ENCODE data around the gene ATXN7L1.

The ATXN7L1 gene

DNA sequence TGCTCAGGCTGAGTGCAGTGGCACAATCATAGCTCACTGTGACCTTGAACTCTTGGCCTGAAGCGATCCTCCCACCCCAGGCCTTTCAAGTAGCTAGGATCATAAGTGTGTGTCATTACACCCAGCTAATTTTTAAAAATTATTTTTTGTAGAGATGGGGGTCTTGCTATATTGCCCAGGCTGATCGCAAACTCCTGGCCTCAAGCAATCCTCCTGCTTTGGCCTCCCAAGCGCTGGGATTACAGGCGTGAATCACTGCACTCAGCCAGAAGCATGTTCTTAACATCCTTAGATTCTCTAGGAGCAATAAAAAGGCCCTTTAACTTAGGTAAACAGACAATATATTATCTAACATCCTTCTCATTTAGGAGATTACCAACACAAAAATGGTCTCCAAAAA is 256.8 kb downstream of the ATXN7L1 start:
- no peak overlapping the region for H3K4me2 ChIP-seq (ENCODE audit: low read depth, low read length)
- no peak overlapping the region for H2AFZ ChIP-seq (ENCODE audit: low read length)
- no peaks in the 10 kb centered on the region for H3K4me1 ChIP-seq (ENCODE audit: low read length)
- H3F3A ChIP-seq (ENCODE audit: insufficient read depth, low read length), result no peaks in the 10 kb centered on the region
- no peak overlapping the region for H3K27ac ChIP-seq (ENCODE audit: low read length)
- no peaks in the 10 kb centered on the region for H3K79me2 ChIP-seq (ENCODE audit: low read length)
- H3K9me3 ChIP-seq (replicated peaks; ENCODE audit: insufficient read depth, low read length), result no peaks in the 10 kb centered on the region
- H3K9ac ChIP-seq (ENCODE audit: low read length), result no peak overlapping the region
- H3K27me3 ChIP-seq (replicated peaks; ENCODE audit: insufficient read depth, low read length), result no peaks in the 10 kb centered on the region
- DNase-seq, result no peak
- H4K20me1 ChIP-seq (ENCODE audit: insufficient read depth, low read length), result no peaks in the 10 kb centered on the region
- H3K4me3 ChIP-seq (ENCODE audit: low read length), result no peak overlapping the region
- no peaks in the 10 kb centered on the region for H3K9me2 ChIP-seq (replicated peaks; ENCODE audit: insufficient read depth, low read length)
- H3K36me3 ChIP-seq (replicated peaks; ENCODE audit: insufficient read depth, low read length), result no peaks in the 10 kb centered on the region
- no peak for TF ChIP-seq EZH2 (optimal IDR thresholded peaks at IDR 0.05; ENCODE audit: low read depth, low read length)
- TF ChIP-seq, protein P1, sequence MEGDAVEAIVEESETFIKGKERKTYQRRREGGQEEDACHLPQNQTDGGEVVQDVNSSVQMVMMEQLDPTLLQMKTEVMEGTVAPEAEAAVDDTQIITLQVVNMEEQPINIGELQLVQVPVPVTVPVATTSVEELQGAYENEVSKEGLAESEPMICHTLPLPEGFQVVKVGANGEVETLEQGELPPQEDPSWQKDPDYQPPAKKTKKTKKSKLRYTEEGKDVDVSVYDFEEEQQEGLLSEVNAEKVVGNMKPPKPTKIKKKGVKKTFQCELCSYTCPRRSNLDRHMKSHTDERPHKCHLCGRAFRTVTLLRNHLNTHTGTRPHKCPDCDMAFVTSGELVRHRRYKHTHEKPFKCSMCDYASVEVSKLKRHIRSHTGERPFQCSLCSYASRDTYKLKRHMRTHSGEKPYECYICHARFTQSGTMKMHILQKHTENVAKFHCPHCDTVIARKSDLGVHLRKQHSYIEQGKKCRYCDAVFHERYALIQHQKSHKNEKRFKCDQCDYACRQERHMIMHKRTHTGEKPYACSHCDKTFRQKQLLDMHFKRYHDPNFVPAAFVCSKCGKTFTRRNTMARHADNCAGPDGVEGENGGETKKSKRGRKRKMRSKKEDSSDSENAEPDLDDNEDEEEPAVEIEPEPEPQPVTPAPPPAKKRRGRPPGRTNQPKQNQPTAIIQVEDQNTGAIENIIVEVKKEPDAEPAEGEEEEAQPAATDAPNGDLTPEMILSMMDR (IDR thresholded peaks at IDR 0.05; ENCODE audit: low read length), result no peak
- no peak for TF ChIP-seq EZH2phosphoT487 (IDR thresholded peaks at IDR 0.05; ENCODE audit: low read length)

DNA sequence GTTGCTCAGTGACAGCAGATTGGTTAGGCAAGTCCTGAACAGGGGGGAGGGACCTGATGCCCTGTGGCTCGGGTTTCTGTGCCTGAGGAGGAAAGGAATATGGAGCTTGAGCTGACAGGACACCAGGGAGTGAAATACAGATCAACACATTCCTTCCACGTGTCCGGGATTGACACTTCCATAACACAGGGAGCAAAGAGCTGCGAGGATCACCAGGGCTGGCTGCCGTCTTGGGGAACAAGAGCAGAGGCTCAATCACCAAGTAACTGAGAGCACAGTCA is 258.4 kb downstream of the ATXN7L1 start:
- Histone ChIP-seq H3K9me2 (replicated peaks; ENCODE audit: insufficient read depth, low read length) (no peaks in the 10 kb centered on the region), H3K4me2 (ENCODE audit: low read depth, low read length) (no peak overlapping the region), H3K9me3 (replicated peaks; ENCODE audit: insufficient read depth, low read length) (no peaks in the 10 kb centered on the region), H3K4me3 (ENCODE audit: low read length) (no peak overlapping the region), H3K9ac (ENCODE audit: low read length) (no peak overlapping the region), H3F3A (ENCODE audit: insufficient read depth, low read length) (no peaks in the 10 kb centered on the region), H3K4me1 (ENCODE audit: low read length) (no peaks in the 10 kb centered on the region), H2AFZ (ENCODE audit: low read length) (no peak overlapping the region), H3K27me3 (replicated peaks; ENCODE audit: insufficient read depth, low read length) (no peaks in the 10 kb centered on the region), H3K27ac (ENCODE audit: low read length) (no peak overlapping the region), H3K36me3 (replicated peaks; ENCODE audit: insufficient read depth, low read length) (no peaks in the 10 kb centered on the region), H3K79me2 (ENCODE audit: low read length) (no peaks in the 10 kb centered on the region), H4K20me1 (ENCODE audit: insufficient read depth, low read length) (no peaks in the 10 kb centered on the region)
- TF ChIP-seq, protein P1 (IDR thresholded peaks at IDR 0.05; ENCODE audit: low read length), result no peak
- TF ChIP-seq EZH2 (optimal IDR thresholded peaks at IDR 0.05; ENCODE audit: low read depth, low read length), result no peak
- TF ChIP-seq EZH2phosphoT487 (IDR thresholded peaks at IDR 0.05; ENCODE audit: low read length), result no peak
- no peak for DNase-seq

DNA sequence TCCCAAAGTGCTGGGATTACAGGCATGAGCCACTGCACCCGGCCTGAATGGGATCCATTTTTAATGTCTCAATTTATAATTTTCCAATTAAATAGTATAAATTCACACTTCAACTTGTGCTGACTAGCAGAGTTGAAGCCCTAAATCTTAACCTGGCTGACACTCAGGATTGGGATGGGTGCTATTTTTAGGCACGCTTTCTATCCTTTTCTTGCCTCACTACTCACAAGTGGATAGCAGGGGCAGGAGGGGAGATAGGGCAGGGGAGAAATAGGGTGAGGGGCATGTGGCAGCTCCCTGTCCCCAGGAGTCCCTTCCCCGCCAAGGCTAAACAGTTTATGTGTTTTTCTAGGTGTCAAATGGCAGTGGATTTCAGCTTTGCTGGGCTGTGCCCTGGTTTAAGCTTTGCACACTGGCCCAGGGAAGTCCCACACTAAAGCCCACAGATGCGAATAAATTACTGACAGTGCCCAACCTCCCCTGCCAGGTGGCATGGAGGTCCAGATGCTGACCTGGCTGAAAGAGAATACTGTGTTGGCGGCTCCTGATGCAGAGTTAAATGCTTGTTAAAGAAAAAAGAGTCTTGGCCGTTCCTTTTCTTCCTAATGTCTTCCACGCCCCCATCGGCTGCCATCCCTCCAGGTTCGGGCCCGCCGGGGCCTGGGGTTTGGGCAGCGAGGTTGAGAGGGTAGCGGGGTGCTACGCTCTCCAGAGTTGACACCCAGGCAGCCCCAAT is 259.0 kb downstream of the ATXN7L1 start:
- no peak overlapping the region for H3K4me3 ChIP-seq (ENCODE audit: low read length)

More for the DNA sequence above, 259.0 kb downstream of the ATXN7L1 start:
- H3K4me1 ChIP-seq (ENCODE audit: low read length), result no peaks in the 10 kb centered on the region
- no peaks in the 10 kb centered on the region for H3K79me2 ChIP-seq (ENCODE audit: low read length)
- H3K27ac ChIP-seq (ENCODE audit: low read length), result no peak overlapping the region
- H3K27me3 ChIP-seq (replicated peaks; ENCODE audit: insufficient read depth, low read length), result no peaks in the 10 kb centered on the region
- DNase-seq, result no peak
- no peaks in the 10 kb centered on the region for H4K20me1 ChIP-seq (ENCODE audit: insufficient read depth, low read length)
- no peak overlapping the region for H2AFZ ChIP-seq (ENCODE audit: low read length)
- no peak overlapping the region for H3K4me2 ChIP-seq (ENCODE audit: low read depth, low read length)
- no peaks in the 10 kb centered on the region for H3F3A ChIP-seq (ENCODE audit: insufficient read depth, low read length)
- TF ChIP-seq EZH2phosphoT487 (IDR thresholded peaks at IDR 0.05; ENCODE audit: low read length), result no peak
- no peak for TF ChIP-seq EZH2 (optimal IDR thresholded peaks at IDR 0.05; ENCODE audit: low read depth, low read length)
- TF ChIP-seq, protein P1 (IDR thresholded peaks at IDR 0.05; ENCODE audit: low read length), result no peak
- H3K36me3 ChIP-seq (replicated peaks; ENCODE audit: insufficient read depth, low read length), result no peaks in the 10 kb centered on the region
- H3K9ac ChIP-seq (ENCODE audit: low read length), result no peak overlapping the region
- no peaks in the 10 kb centered on the region for H3K9me2 ChIP-seq (replicated peaks; ENCODE audit: insufficient read depth, low read length)
- no peaks in the 10 kb centered on the region for H3K9me3 ChIP-seq (replicated peaks; ENCODE audit: insufficient read depth, low read length)

Measured in MM.1S (cell line).